ENCODE data around the gene LEMD1.
"Not testable (repeated sequence)": the region's sequence is repeated elsewhere in the genome, so short reads cannot be mapped to it uniquely, and the experiment has no call there.

The LEMD1 gene

DNA sequence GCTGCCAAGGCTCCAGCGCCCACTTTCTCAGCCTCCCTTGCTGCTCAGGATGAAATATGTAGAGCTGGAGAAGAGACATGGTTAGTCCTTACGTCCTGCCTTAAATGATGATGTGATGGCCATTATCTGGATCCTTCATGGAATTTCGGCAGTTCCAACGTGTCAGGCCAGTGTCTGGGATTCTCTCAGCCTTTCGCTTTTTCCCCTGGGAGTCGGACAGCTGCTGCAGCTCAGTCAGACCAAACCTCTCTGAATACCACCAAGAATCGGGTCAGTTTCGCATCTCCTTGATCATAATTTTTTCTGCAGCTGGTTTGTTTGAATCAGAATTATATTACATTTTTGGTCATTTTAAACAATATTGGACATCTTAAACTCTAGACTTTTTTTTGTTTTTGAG lies 42.8 kb downstream of the LEMD1 start:
- DNase-seq (ENCODE audit: low read depth), result no peak

DNA sequence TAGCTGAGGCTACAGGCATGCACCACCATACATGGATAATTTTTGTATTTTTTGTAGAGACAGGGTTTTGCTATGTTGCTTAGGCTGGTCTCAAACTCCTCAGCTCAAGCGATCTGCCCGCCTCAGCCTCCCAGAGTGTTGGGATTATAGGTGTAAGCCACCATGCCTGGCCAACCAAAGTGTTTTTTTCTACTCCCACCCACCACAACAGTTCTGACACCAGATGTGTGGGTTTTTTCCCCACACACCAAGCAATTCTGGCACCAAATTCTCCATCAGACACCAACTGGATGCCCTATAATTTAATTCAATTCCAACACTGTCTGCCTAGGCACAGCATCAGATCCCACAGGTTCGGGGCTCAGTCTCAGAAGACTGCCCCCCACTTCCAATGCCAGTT lies 44.5 kb downstream of the LEMD1 start:
- DNase-seq (ENCODE audit: low read depth), result no peak

DNA sequence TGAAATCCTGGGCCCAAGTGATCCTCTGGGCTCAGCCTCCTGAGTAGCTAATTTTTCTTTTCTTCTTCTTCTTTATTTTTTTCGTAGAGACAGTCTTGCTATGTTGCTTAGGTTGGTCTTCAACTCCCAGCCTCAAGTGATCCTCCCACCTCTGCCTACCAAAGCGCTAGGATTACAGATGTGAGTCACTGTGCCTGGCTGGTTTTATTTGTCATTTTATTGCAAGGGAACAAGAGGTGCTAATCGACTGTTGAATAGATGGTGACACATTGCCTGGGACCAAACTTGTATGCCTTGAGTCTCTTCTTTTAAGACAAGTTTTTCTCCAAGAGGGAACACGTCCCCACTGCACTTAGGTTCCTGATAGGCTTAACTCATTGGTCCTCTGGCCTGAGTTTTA lies 45.1 kb downstream of the LEMD1 start:
- no peak for DNase-seq (ENCODE audit: low read depth)

DNA sequence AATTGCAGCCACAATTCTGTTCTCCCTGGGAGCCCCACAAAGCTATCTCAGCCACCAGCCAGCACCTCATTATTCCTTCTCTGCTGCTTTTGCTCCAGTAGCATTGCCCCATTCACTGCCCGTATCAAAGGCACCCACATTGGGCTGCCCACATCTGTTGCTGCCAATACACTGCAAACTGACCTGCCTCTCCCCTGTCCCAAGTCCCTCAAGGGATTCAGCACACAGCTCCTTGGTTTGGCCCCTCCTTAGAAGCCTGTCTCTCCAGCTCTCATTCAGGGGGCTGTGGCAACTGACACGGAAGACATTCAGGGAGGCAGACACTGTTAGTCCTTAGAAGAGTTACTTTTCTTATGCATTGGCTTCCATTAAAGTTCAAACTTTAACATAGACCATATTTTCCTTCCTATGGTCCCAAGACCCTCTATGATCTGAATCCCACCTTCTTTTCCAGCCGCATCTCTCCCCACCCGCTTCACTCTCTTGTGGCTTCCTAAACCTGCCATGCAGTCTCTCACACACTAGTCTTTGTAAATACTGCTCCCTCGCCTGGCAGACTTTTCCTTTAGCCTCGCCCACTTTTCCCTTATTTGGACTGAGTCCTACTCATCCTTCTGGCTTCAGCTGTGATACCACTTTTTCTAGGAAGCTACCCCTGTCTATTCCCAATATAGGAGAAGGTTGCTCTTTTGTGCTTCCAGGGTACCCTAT lies 45.9 kb downstream of the LEMD1 start:
- DNase-seq (ENCODE audit: low read depth), result no peak

DNA sequence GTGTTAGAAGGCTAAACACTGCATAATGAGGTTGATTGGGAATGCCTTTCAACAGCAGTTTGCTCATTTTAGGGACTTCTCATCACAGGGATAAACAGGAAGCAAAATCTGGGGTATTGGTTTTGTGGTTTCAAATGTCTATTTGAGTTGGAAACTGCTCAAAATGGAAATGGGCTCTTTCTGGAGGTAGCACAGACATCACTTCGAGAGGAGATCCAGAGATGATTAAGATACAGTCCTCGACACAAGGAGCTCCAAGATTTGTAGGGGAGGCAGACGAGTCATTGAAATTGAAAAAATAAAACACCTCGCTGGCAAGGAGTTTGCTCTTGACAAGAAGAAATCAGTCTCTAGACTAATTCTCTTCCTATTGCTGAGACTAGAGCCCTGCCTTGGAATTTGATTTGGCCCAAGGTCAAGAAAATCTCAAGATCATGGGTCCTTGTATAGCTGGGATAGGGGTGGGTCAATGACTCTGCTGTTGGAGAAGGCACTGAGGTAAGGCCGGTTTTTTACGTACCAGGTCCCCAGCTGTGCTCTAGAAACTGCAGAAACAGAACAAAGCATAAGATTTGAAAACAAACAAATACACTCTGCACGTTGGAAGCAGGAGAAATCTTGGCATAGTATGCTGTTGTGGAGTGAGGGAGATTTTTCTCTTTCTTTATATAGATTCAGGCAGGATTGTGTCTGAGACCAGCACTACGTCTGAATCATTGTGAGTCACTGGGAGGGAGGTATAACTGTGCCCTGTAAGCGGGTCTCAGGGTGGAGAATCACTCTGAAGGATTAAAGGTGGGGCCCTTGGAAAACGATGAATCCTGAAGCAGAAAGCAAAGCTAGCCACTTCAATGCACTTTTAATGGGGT lies 47.4 kb downstream of the LEMD1 start:
- no peak for DNase-seq (ENCODE audit: low read depth)

GRCh38 chr1:205373798-205374175 lies 48.1 kb downstream of the LEMD1 start:
- no peak for DNase-seq (ENCODE audit: low read depth)

- no peak for DNase-seq (ENCODE audit: low read depth)
Measured at GRCh38 chr1:205373022-205373797, 48.6 kb downstream of the LEMD1 start.

DNA sequence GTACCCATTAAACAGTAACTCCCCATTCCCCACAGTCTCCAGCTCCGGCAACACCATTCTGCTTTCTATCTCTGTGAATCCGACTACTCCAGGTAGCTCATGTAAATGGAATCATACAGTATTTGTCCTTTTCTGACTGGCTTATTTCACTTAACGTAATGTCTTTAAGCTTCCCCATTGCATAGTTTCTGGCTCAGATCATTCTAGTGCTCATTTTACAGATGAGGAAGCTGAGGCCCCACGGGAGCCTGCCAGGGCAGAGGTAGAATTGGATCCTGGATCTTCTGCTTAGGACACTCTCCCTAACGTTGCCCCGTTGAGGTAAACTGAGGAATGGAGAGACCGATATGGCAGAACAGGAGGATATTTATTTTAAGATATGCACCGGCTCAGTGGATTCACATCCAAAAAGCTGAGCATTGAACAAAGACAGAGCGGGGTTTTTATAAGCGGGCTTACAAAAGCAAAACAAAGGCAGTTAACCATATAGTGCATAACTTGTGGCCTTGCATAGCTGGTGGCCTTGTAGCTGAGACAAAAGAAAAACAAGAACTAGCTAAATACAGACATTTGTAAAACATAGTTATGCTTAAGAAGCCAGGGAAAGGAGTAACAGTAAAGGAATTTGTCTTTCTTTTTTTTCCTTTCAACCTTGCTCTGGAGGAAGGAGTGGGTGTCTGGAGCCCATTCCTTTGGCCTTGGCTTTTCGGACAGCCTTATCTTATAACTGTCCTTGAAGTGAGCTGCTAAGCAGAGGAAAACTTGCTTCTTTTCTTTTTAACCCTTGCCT lies 49.8 kb downstream of the LEMD1 start:
- DNase-seq (ENCODE audit: low read depth), result no peak

DNA sequence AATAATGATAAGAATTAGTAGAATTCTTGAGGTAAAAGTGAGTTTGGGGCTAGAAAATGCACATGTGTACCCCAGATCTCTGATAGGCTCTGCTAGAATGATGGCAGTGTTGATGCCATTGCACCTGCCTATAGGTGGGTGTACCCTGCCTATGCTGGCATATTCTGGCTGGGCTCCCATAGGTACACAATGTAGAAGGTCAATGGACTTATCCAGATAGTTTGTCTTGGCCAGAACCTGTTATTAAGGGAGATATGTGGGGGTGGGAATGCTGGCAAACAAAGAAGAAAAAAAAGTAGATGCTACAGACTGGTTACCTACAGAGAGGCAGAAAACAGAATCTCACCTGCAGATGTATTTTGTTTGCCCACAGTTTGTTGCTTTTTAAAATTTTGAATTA lies 51.1 kb downstream of the LEMD1 start:
- no peak for DNase-seq (ENCODE audit: low read depth)

GRCh38 chr1:205369701-205370123 lies 52.1 kb downstream of the LEMD1 start:
- no peak for DNase-seq (ENCODE audit: low read depth)

- no peak for DNase-seq (ENCODE audit: low read depth)
Measured at GRCh38 chr1:205368478-205368877, 53.4 kb downstream of the LEMD1 start.

GRCh38 chr1:205365945-205366463 lies 55.9 kb downstream of the LEMD1 start:
- no peak for DNase-seq (ENCODE audit: low read depth)

GRCh38 chr1:205365086-205365485 lies 56.8 kb downstream of the LEMD1 start:
- not testable (repeated sequence) for DNase-seq (ENCODE audit: low read depth)

GRCh38 chr1:205360891-205361290 lies 61.0 kb downstream of the LEMD1 start:
- DNase-seq (ENCODE audit: low read depth), result no peak

DNA sequence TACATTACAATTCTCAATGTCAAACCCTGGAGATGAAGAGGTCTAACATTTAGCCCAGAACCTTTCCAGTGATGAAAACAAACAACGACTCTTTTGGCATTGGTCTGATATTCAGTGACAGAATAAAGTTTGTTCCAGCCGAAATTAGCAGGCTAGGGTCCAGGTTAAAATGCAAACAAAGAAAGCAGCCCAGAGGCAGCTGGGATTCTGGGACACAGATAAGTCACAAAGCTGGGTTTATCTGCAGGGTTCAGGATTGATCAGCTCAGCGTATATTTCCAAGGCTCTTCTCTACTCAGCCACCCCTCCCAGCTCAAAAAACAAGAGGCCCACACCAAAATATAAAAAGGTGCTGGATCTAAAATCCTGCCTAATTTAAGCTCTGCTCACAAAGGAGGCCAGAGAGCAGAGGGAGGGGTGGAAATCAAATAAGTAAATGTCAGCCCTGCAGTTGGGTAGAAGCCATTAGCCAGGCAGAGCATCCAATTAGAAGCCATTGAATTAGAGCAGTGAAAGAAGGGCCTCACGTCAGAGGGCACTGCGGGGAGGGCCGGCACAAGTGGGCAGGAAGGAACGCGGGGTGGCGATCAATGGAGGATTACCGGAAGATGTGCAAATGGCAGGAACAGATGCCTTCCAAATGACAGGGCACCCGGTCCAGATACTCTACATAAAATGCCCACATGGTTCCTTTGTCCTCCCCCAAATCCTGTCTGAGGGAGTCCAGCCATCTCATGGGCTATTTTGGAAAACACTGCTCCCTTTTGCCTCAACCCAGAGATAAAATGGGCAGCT lies 61.9 kb downstream of the LEMD1 start:
- DNase-seq (ENCODE audit: low read depth), result no peak

DNA sequence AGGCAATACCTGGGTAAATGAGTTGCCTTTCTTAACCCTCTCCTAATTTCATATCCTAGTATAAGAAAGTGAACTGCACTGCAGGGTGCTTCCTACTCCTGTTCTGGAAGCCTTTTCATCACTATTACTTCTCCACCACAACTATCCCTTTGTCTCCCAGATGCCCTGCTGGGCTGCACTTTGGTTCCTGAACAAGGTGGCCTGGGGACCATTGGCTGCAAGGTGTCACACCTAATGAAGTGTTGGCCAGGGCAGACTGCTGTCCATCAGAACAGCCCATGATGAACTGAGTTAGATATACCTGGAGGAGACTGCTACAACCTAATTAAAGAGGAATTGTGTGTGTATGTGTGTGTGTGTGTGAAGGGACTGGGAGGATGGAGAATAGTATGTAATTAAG lies 63.3 kb downstream of the LEMD1 start:
- no peak for DNase-seq (ENCODE audit: low read depth)

- no peak for DNase-seq (ENCODE audit: low read depth)
Measured at GRCh38 chr1:205357567-205357966, 64.3 kb downstream of the LEMD1 start.

- DNase-seq (ENCODE audit: low read depth), result no peak
Measured at GRCh38 chr1:205356440-205357139, 65.3 kb downstream of the LEMD1 start, which contains the start of gene KLHDC8A. Gene KLHDC8A, minus strand, starts transcription at chr1:205356922. Its CDS starts 13,318 bp downstream, at chr1:205343604.

- DNase-seq (ENCODE audit: low read depth), result no peak
Measured at GRCh38 chr1:205355075-205355453, 66.8 kb downstream of the LEMD1 start.
